SU-DHL-6 (cell line): Measurements from ENCODE around the gene HTR4.

Source experiments
- H2AFZ ChIP-seq: fragments of 200-600 bp; sonication (generic); 2 replicates; pipeline ENCODE4 v1.6.1; 2014; ENCODE audit warnings: low read depth, mild to moderate bottlenecking, moderate library complexity, mixed read lengths, antibody characterized with exemption, low read length; ENCODE audit not compliant: severe bottlenecking
- H3F3A ChIP-seq: fragments of 200-600 bp; shearing (Covaris generic); 2 replicates; pipeline ENCODE4 v1.6.0; 2016; ENCODE audit warnings: antibody characterized with exemption, mild to moderate bottlenecking; ENCODE audit not compliant: insufficient read depth
- H3K27ac ChIP-seq: fragments of 200-600 bp; sonication (generic); 2 replicates; pipeline ENCODE4 v1.5.1; 2016; ENCODE audit warnings: low read depth, mild to moderate bottlenecking, low read length, moderate library complexity, mixed read lengths
- H3K27me3 ChIP-seq: fragments of 200-600 bp; sonication (generic), shearing (Covaris generic); 2 replicates; pipeline ENCODE4 v1.6.0; 2014; ENCODE audit warnings: mild to moderate bottlenecking, low read length
- H3K36me3 ChIP-seq: fragments of 200-600 bp; sonication (generic); 2 replicates; pipeline ENCODE4 v1.6.1; 2014; ENCODE audit warnings: mild to moderate bottlenecking, low read length, mixed read lengths
- H3K4me2 ChIP-seq: fragments of 300-600, 200-600 bp; shearing (Covaris generic), sonication (generic); 2 replicates; pipeline ENCODE4 v1.6.0; 2014; ENCODE audit warnings: low read length, low read depth, mild to moderate bottlenecking; ENCODE audit not compliant: poor library complexity, severe bottlenecking
- H3K4me3 ChIP-seq: fragments of 200-600 bp; sonication (generic); 2 replicates; pipeline ENCODE4 v1.5.1; 2014; ENCODE audit warnings: antibody characterized with exemption, low read length, mild to moderate bottlenecking, mixed read lengths; ENCODE audit not compliant: insufficient read depth, poor library complexity, severe bottlenecking
- H3K79me2 ChIP-seq: fragments of 200-600 bp; sonication (generic); 2 replicates; pipeline ENCODE4 v1.6.1; 2014; ENCODE audit warnings: mild to moderate bottlenecking, low read length, moderate library complexity; ENCODE audit not compliant: insufficient read depth
- H3K9ac ChIP-seq: fragments of 200-600 bp; sonication (generic); 2 replicates; pipeline ENCODE4 v1.7.0; 2014; ENCODE audit warnings: mild to moderate bottlenecking, low read length
- H3K9me2 ChIP-seq: fragments of 200-600 bp; sonication (generic); replicated peaks from 2 replicates; pipeline ENCODE4 v1.6.1; 2014; ENCODE audit warnings: low read length; ENCODE audit not compliant: insufficient read depth
- H3K9me3 ChIP-seq: fragments of 200-600 bp; sonication (generic); 2 replicates; pipeline ENCODE4 v1.6.1; 2014; ENCODE audit warnings: low read length, mixed read lengths; ENCODE audit not compliant: insufficient read depth
- H4K20me1 ChIP-seq: fragments of 200-600 bp; sonication (generic); 2 replicates; pipeline ENCODE4 v1.6.1; 2014; ENCODE audit warnings: low read depth, mild to moderate bottlenecking, antibody characterized with exemption, low read length, moderate library complexity, mixed read lengths
- EZH2phosphoT487 ChIP-seq: fragments of 200-600 bp; sonication (generic), shearing (Covaris generic); conservative IDR thresholded peaks from 2 replicates; pipeline ENCODE4 v1.6.1; 2018; ENCODE audit warnings: mild to moderate bottlenecking, antibody characterized with exemption, low read length, moderate library complexity, mixed read lengths
- TF ChIP-seq, protein P1 (sequence below): fragments of 200-600 bp; sonication (generic); IDR thresholded peaks from one replicate; pipeline ENCODE4 v1.5.1; 2017; ENCODE audit warnings: antibody characterized with exemption, mild to moderate bottlenecking, low read length, moderate library complexity; ENCODE audit not compliant: insufficient read depth, poor library complexity, severe bottlenecking

Gene HTR4, protein sequence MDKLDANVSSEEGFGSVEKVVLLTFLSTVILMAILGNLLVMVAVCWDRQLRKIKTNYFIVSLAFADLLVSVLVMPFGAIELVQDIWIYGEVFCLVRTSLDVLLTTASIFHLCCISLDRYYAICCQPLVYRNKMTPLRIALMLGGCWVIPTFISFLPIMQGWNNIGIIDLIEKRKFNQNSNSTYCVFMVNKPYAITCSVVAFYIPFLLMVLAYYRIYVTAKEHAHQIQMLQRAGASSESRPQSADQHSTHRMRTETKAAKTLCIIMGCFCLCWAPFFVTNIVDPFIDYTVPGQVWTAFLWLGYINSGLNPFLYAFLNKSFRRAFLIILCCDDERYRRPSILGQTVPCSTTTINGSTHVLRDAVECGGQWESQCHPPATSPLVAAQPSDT

DNA sequence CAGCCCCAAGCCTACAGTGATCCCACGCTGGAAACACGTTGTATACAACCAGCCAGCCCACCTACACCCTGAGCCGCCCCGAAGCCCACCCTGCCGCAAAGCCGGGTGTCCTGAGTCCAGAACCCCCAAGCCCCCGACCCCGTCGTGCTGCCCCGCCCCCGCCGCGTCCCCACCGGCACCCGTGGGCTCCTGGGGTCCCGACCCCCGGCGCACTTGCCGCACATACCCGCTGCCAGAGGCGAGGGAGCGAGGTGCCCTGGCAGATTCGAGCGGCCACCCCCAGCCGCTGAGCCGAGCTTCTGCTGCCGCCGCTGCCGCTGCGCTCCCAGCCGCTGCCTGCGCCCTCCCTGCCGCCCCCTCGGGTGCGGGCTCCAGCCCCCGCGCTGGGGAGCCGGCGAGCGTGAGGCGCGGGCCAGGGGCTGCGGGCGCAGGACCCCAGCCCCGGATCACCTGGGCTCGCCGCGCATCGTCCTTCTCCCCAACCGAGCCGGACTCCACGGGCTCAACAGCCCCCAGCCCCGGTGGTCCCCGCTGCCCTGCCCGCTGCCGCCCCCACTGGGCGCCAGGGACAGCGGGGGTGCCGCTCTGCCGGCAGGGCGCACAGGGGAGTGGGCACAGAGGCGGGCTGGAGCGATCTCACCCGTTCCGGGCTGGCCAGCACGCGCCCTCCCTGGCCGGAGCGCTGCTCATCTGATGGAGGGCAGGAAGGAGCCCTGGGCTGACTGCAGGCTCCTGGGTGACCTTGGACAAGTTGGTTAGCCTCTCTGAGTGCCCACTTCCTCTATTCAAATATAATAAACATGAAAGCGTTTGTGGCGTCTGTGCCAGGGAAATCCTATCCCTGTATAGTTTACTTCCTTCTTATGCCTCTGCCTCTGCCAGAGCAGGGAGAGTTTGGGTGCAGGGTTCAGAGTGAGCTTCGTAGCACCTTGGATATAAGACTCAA, at the start of gene HTR4:
Gene HTR4 (minus strand): TSS at position 692 of the 946 bp plus-strand sequence. CDS start 17,513 bp downstream, outside the sequence.
- no peaks in the 10 kb centered on the region for H3K36me3 ChIP-seq
- no peak within 1 kb of the TSS for H3K4me3 ChIP-seq
- H2AFZ ChIP-seq: no peak within 1 kb of the TSS
- H4K20me1 ChIP-seq: no peaks in the 10 kb centered on the region
- H3K27ac ChIP-seq: no peak within 1 kb of the TSS
- TF ChIP-seq EZH2phosphoT487: no peak
- H3F3A ChIP-seq: no peaks in the 10 kb centered on the region
- H3K9me3 ChIP-seq: no peaks in the 10 kb centered on the region
- no peak within 1 kb of the TSS for H3K4me2 ChIP-seq
- H3K27me3 ChIP-seq: no peaks in the 10 kb centered on the region
- H3K9me2 ChIP-seq: no peaks in the 10 kb centered on the region
- H3K79me2 ChIP-seq: no peaks in the 10 kb centered on the region
- no peak within 1 kb of the TSS for H3K9ac ChIP-seq

DNA sequence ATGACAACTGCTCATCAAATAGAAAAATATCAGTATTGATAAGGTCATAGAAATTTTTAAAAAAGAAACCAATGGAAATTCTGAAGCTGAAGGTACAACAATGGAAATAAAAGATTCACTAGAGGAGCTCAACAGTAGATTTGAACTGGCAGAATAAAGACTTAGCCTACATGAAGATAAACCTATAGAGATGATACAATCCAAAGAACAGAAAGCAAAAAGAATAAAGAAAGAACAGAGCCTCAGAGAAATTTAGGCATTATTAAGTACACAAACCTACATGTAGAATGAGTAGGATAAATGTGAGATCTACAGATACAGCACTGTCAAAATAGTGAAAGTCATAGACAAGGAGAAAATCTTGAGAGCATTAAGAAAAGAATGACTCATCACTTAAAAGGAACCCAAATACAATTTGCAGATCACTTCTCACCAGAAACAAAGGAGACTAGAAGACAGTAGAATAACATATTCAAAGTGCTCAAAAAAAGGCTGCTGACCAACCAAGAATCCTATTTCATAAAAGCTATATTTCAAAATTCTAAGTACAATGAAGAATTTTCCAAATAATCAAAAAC, 47.8 kb upstream of the HTR4 start:
- H3K9ac ChIP-seq: no peak overlapping the region
- no peaks in the 10 kb centered on the region for H4K20me1 ChIP-seq
- no peaks in the 10 kb centered on the region for H3K9me3 ChIP-seq
- H3K4me2 ChIP-seq: no peak overlapping the region
- no peaks in the 10 kb centered on the region for H3K9me2 ChIP-seq
- H2AFZ ChIP-seq: no peak overlapping the region
- no peak overlapping the region for H3K27ac ChIP-seq
- H3F3A ChIP-seq: no peaks in the 10 kb centered on the region
- TF ChIP-seq, protein P1, sequence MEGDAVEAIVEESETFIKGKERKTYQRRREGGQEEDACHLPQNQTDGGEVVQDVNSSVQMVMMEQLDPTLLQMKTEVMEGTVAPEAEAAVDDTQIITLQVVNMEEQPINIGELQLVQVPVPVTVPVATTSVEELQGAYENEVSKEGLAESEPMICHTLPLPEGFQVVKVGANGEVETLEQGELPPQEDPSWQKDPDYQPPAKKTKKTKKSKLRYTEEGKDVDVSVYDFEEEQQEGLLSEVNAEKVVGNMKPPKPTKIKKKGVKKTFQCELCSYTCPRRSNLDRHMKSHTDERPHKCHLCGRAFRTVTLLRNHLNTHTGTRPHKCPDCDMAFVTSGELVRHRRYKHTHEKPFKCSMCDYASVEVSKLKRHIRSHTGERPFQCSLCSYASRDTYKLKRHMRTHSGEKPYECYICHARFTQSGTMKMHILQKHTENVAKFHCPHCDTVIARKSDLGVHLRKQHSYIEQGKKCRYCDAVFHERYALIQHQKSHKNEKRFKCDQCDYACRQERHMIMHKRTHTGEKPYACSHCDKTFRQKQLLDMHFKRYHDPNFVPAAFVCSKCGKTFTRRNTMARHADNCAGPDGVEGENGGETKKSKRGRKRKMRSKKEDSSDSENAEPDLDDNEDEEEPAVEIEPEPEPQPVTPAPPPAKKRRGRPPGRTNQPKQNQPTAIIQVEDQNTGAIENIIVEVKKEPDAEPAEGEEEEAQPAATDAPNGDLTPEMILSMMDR: no peak
- no peak for TF ChIP-seq EZH2phosphoT487
- no peak overlapping the region for H3K4me3 ChIP-seq
- no peaks in the 10 kb centered on the region for H3K36me3 ChIP-seq
- H3K79me2 ChIP-seq: no peaks in the 10 kb centered on the region
- no peaks in the 10 kb centered on the region for H3K27me3 ChIP-seq

DNA sequence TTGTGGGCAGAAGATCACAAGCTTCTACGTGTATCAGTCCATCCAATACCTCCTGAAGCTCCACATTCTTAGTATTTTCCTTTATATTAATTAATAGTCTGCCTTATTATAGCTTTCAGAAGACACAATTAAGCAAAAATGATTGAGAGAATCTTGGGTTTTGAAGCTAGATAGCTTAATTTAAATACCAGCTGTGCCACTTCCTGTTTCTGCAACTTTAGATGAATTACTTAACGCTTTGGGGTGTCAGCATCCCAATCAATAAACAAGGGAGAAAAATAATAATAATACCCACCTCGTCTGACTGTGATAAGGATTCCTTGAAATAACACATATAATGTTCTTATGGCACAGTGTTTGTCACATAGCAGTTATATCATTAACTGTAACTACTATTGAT, 44.7 kb upstream of the HTR4 start:
- Histone ChIP-seq H2AFZ (no peak overlapping the region), H3K4me2 (no peak overlapping the region), H3K9ac (no peak overlapping the region), H3K79me2 (no peaks in the 10 kb centered on the region), H3K36me3 (no peaks in the 10 kb centered on the region), H3K9me3 (no peaks in the 10 kb centered on the region), H3K4me3 (no peak overlapping the region), H3K27ac (no peak overlapping the region), H3K9me2 (no peaks in the 10 kb centered on the region), H4K20me1 (no peaks in the 10 kb centered on the region), H3K27me3 (no peaks in the 10 kb centered on the region), H3F3A (no peaks in the 10 kb centered on the region)
- no peak for TF ChIP-seq EZH2phosphoT487
- TF ChIP-seq, protein P1: no peak
